ENCODE measurements around the gene FAM186B. TPM values are rescaled to one million over a fixed set of nuclear protein-coding genes. Genes with fewer than 3 reads are reported as not detected.

The FAM186B gene
- total RNA-seq, 1 donor from 2014 or later: 0.36 TPM

GRCh38 chr12:49582850-49583249 is 22.6 kb downstream of the FAM186B start:
- peak; percentile 43 for ATAC-seq
- intact Hi-C loops (cut with DNase I): no loop called here

GRCh38 chr12:49582201-49582600 is 23.2 kb downstream of the FAM186B start:
- intact Hi-C loops (cut with DNase I): no loop called here
- ATAC-seq: no peak
- no peak for DNase-seq (ENCODE audit: low spot score)

More at GRCh38 chr12:49582850-49583249, 22.6 kb downstream of the FAM186B start:
- peak; percentile 31 for DNase-seq (ENCODE audit: low spot score)

- intact Hi-C loops (cut with DNase I): no loop called here
- ATAC-seq (peak; percentile 72), DNase-seq (ENCODE audit: low spot score) (peak; percentile 82)
Measured at GRCh38 chr12:49580572-49581535, 24.6 kb downstream of the FAM186B start.

DNA sequence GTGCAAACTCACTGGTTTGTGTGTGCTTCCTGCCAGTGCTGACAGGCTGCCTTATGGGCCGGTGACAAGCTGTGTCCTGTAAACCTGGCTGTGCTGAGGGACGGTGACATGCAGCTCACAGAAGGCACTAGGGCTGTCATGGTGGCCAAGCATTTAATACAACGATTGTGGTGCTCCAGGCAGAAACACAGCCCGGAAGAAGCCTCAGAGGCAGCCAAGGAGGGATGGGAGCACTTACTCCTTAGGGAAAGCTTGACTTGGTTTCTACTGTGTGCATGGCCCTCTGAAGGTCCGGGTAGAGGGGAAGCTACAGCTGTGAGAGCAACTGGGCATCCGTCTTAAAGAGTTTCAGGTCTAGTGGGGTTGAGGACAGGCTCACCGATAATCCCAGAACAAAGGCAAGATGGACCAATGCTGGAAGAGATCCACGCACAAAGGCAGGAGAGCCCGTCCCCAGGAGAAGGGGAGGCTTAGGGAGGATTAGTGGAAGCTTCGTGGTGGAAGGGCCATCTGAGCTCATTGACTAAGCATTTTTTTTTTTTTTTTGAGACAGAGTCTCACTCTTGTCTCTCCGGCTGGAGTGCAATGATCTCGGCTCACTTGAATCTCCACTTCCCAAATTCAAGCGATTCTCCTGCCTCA is 26.8 kb downstream of the FAM186B start:
- DNase-seq (ENCODE audit: low spot score) (no peak), ATAC-seq (no peak)
- intact Hi-C loops (cut with DNase I): no loop called here

GRCh38 chr12:49577589-49578315 is 27.7 kb downstream of the FAM186B start:
- ATAC-seq: no peak
- no peak for DNase-seq (ENCODE audit: low spot score)
- intact Hi-C loops (cut with DNase I): no loop called here

DNA sequence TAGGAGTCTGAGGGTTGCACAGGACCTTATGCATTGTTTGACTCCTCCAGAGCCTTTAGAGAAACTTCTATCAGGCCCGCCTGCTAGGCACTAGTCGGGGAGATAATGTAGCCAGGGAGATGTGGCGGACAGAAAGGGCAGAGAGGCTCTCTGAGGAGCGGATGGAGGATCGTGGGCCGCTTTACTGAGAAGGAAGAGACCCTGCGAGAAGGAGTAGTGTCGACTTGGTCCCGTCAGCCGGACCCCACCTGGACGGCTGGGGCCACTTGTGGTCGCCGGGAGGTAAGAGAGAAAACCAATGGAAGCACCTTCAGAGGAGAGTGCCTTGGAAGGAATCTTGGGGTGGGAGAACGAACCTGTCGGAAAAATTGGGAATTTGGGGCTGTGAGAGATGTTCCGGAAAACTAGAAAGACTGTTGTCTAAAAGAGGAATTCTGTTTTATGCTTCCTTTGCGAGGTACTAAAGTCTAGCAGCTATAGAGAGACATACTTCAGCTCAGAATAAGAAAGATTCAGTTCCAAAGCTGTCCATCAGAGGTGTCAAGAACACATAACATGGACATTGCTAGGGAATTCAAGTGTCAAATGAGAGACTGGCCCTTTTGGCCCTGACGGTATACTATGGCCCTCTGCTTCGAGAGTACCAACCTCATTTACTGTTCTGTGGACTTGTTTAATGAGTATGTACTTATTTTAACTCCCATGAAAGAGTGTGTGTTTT is 36.8 kb downstream of the FAM186B start:
- intact Hi-C loops (cut with DNase I): no loop called here

DNA sequence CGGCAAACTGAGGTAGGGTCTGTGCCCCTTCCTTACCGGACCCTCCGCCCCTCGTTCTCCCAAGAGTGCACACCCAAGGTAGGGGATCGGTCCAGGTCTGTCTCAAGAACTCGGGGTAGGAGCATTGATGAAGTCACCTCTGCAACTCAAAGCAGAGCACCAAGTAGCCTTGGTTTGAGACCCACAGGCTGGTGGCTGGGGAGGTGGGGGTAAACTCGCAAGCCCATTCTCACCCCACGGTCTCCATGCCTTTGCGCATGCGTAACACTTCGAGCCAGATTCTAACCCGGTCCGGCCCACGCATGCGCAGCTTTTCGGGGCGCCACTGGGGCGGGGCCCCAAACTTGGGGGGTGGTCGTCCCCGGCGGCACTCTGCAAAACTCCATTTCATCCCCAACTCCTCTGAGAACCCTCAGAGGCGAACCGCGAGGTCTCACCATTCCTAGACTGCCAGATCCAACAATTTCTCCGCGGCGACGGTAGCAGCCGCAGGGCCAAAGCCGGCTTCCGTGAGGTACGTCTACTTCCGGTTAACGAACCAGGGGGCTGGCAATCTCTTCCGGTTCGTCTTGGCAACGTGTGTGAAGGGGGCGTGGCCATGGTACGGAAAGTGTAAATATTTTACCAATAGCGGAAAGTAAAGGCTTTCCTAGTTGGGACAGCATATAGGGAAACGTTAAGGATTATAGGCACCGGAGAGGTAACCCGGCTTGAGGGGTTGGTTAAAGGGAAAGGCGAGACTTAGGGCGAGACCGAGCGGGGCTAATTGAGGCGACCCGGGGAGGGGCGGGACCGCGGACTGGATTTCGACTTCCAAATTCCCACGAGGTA is 37.6 kb downstream of the FAM186B start, which contains the start of gene MCRS1:
Gene MCRS1, minus strand, starts transcription at position 532 of the 831 bp plus-strand sequence. CDS start 1,411 bp downstream, outside the sequence.
- ATAC-seq (peak; percentile 97), DNase-seq (ENCODE audit: low spot score) (peak; percentile 92)
- intact Hi-C loops (cut with DNase I): no loop called here

More for the DNA sequence above, 36.8 kb downstream of the FAM186B start:
- DNase-seq (ENCODE audit: low spot score) (no peak), ATAC-seq (peak; percentile 44)

DNA sequence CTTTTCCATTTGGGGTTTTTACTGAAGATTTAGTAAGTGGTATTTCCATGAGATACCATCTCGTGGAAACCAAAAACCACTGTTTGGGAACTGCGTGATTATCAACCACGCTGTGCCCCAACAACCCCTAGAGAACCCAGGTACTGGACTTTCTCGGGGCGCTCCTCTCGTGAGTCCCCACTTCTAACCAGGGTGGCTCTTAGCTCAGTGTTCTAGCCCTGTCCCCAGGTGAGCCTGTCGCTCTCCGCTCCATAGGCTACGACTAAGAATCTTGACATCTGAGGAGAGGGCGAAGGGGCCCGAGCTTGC is 38.2 kb downstream of the FAM186B start:
- no peak for DNase-seq (ENCODE audit: low spot score)
- ATAC-seq: no peak
- intact Hi-C loops (cut with DNase I): no loop called here

DNA sequence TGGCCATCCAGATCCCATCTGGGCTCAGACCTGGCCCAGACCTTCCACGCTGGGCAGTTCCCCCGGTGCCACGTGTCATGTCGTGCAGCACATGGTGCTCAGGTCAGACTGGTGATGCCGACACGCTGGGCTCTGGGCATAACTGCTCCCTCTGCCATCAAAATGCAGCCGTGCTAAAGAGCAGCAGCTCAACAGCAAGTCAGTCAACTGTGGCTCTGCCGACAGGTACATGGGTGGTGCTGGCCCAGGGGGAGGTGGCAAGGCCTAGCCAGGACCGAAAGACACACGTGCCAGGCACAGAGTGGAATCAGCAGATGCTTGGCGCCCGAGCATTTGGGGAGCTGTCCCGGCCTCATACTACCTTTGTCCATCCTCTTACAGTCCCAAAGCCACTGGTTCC is 39.1 kb downstream of the FAM186B start:
- ATAC-seq (no peak), DNase-seq (ENCODE audit: low spot score) (no peak)
- intact Hi-C loops (cut with DNase I): no loop called here

GRCh38 chr12:49565406-49566265 is 39.8 kb downstream of the FAM186B start:
- DNase-seq (ENCODE audit: low spot score) (no peak), ATAC-seq (no peak)
- intact Hi-C loops (cut with DNase I): no loop called here

DNA sequence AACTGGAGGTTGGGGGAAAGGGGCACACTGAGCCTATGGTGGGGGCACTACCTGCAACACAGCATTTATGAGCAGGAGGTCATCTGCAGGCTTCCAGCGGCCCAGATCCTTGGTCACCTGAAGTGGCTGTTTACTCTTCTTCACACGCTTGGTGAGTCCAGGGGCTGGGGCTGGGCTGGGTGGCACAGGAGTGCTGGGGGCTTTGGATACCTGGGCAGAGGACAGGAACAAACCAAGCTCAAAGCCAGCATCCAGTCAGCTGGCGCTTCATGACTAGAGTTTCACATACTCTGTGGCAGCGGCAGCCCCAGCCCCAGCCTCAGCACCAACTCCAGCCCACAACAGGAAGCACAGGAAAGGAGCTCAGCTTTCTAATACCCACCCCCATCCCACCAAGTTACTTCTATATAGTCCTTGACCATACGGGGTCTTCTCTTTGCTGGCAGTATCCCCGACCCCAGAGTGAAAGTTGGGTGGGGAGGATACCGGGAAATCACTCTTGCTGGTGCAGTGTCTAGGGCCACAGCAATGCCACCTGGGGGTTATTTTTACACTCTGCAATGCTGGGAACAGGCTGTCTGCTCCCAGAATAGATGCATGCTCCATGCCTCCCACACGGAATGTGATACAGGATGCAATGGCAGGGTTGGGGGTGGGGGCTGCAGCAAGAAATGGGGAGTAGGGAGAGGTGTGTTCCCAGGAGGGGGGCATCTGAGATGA is 40.6 kb downstream of the FAM186B start:
- ATAC-seq (no peak), DNase-seq (ENCODE audit: low spot score) (no peak)
- intact Hi-C loops (cut with DNase I): no loop called here

DNA sequence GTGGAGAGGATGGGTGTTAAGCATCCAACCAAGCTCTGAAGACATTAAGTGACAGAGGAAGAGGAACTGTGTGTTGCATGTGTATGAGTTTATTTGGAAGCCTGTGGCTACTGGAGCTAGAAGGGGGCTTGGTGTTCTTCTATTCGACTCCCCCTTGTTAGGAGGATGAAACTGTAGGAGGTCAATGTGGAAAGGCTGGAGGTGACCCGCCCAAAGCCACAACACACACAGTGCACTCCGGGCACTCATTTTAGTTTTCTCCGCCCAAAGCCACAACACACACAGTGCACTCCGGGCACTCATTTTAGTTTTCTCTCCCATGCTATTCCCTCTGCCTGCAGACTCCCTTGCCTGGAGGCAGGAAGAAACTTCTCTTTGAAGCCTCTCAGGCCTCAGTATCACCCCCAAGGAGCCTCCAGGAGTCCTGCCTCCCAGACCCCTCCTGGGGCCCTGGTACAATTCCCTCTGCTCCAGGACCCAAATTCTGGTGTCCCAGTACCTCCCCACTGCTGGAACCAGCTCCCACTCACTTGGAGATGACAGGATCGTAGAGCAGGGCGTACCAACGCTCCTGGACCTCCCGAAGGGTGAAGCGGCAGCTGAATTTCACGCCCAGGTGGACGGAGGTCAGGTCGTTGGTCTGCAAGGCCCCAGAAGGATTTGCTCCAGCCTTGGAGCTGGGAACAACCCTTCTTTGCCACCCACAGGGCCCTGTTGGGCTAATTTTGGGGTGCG is 41.3 kb downstream of the FAM186B start:
- intact Hi-C loops (cut with DNase I): no loop called here
- no peak for ATAC-seq
- no peak for DNase-seq (ENCODE audit: low spot score)

DNA sequence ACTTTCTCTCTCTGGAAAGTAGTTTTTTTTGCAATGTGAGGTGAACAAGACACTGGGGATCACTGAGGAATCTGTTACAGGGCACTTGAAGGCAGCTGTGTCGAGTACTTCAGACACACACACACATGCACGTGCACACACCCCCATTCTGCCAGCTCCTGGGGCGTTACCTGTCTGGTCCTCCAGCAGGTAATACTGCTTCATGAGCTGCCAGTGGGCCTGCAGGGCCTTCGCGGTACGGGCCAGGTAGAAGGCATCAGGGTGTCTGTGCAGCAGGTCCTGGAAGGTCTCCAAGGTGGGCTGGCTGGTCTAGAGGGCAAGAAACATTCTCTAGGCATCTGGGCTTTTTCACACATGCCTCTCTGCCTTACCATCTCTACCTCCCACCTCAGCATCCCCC is 42.6 kb downstream of the FAM186B start:
- no peak for DNase-seq (ENCODE audit: low spot score)
- ATAC-seq: no peak
- intact Hi-C loops (cut with DNase I): no loop called here

DNA sequence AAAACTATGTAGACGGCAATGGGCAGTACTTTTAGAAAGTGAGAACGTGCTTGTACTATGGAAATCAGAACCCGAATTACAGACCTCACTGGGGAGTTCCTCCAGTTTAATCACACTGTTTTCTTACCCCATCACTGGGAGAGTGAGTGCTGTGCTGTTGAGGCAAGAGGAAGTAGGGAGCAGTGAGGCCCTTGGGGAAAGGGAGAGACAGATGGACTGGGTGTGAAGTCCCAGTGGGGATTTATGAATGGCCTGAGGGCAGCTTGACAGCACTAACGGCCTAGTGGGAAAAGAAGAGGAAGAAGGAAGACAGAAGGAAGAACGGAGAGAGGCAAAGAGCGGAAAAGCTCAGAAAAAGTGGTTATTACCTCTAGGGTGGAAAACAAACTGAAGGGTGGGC is 43.2 kb downstream of the FAM186B start:
- intact Hi-C loops (cut with DNase I): no loop called here
- no peak for DNase-seq (ENCODE audit: low spot score)
- no peak for ATAC-seq

- intact Hi-C loops (cut with DNase I): no loop called here
- ATAC-seq: no peak
- DNase-seq (ENCODE audit: low spot score): no peak
Measured at GRCh38 chr12:49560695-49561094, 44.7 kb downstream of the FAM186B start.

Data from sciatic nerve (tissue), 2 donors.